Stromal cell of bone marrow (primary cell): ENCODE data around the gene GABARAP.
"Not testable (repeated sequence)": the region's sequence is repeated elsewhere in the genome, so short reads cannot be mapped to it uniquely, and the experiment has no call there.

Experiments
- DNase-seq: peaks from one replicate; pipeline ENCODE4 v3.0.0-alpha.2; 2012; ENCODE audit warnings: low read depth

GABARAP gene

DNA sequence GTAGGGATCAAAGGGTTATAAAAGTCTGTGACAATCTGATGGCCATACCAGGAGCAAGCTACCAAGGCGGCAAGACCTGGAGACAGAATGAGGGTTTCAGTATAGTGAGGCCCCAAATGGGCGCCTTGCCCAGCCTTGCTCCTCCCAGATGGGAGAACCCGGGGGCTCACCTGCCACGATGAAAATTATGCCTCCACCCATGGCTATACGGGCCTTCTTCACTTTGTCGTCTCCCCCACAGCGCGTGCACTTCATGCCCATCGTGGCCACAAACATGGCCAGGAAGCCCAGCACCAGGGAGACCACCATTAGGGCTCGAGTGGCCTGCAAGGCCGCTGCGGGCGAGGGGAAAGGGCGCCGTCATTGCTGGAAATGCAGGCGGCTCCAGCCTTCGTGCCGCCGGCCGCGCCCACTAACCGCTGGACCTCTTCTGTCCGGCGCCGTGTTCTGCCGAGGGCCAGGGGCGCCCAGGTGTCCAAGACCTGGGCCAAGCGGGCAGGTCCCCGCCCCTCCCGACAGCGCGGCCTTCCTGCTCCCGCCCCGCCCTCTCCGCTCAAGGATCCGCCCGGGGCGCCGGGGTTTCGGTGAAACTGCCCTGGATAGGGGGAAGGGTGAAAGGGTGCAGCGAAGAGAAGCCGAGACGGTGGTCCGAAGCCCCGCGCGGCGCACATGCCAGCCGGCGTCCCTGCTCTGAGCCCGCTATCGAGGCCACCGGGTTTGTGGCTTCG lies 18.6 kb upstream of the GABARAP start:
- DNase-seq: no peak

DNA sequence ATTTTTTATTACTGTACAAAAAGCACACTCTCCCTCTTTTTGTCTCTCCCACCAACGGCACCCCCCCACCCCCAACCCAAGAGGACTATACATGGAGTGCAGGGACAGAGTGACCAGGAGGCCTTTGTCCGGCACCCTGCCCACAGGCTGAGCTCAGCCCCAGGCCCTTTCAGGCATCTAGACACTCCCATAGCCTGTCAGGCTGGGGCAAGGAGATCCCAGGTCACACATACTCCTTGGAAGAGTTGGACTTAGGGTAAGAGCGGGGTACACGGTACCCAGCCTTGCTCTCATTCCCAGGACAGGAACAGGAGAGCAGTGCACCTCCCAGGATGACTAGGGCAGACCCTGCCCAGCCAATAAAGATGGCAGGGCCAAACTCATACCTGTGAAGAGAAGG lies 17.9 kb upstream of the GABARAP start:
- DNase-seq: no peak

DNA sequence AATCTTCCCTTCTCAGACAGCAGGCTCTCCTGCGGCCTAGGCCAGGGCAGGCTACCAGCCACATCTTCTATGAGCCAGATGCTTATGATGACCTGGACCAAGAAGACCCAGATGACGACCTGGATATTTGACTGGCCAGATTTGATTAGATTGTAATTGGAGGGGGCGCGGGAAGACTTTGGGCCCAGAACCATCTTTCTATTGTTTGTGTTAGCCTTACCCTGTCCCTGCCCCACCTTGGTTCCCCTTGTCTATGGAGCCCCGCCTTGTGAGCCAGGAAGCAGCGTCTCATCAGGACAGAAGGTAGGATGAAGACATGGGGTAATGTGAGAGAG lies 17.3 kb upstream of the GABARAP start:
- DNase-seq: no peak

DNA sequence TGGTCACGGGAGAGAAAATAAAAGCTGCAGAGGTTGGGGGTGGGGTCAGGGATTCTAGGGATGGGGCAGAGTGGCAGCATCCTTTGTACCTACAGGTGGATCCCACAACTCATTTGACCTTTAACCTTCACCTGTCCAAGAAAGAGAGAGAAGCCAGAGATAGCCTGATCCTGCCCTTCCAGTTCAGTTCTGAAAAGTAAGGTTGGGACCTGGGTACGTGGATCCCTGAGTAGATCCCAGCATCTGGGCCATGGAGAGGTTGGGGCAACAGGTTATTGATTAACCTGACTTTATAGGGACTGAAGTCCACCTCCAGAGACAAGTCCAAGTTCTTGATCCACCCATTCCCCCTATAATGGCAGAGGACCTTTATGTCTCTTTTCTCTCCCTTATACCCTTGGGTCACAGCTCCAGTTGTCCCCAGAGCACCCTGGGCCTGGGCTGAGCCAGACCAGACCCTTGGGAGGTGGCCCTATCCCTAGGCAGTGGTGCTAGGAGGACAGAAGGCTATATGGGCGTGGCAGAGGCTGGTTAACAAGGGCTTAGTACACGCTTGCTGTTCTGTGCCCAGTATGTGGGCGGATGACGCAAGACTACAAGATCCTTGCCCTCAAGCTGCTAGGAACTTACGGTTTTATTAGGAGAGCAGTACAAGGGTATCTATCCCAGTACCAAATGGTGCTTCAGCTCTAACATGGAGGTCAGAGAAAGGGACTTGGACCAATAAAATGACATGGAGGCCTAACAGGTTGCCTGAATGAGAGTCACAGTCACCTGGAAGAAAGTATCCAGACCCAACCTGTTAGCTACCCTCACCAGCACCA lies 16.7 kb upstream of the GABARAP start:
- no peak for DNase-seq

DNA sequence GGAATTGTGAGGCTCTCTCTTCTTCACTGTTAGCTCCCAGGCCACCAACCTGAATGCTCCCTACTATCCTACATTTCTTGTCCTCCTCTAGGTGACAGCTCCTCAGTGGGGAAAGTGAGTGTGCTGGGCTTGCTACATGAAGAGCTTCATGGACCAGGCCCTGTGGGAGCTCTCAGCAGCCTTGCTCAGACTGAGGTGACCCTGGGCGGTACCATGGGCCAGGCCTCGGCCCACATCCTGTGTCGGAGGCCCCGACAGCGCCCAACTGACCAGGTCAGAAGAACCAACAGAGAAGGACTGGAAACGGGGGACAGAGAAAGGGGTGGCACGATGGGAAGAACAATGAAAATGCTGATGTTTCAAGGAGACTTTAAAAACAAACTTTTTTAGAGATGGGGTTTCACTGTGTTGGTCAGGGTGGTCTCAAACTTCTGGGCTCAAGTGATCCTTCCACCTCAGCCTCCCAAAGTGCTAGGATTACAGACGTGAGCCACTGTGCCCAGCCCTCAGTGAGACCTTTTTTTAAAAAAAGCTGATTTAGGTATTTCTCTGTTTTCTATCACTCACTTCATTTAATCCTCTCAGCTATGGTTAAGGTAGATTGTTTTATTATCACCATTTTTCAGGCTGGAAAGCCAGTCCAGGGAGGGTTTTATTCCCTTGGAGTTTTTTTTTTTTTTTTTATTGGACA lies 14.7 kb upstream of the GABARAP start:
- DNase-seq: no peak

DNA sequence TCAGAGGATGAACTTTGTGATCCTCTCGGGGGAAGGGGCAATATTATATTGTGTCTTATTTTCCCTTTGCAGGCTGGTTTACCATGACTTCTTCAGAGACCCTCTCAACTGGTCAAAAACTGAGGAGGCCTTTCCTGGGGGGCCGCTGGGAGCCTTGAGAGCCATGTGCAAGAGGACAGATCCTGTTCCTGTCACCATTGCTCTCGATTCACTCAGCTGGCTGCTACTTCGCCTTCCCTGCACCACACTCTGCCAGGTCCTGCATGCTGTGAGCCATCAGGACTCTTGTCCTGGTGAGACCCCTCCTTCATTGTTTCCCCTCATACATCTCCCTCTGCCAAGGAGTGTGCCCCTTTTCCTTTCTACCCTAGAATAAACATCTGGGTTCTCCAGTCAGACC lies 12.3 kb upstream of the GABARAP start:
- DNase-seq: no peak

DNA sequence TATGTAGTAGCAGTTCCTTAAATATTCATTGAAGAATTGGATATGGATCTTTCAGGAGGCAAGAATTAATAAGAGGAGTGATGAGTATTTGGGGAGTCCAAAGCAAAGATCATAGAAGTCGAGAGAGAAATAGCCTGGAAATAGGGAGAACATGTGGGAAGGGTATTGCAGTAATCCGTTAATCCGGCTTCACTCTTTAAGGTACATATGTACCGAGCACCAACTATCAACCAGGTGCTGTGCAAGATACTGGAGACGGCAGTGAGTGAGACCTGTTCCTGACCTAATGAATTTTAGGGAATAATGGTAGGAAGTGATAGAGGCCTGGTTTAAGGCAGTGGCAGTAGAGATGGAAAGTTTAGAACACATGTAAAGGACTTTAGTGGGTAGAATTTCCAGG lies 10.8 kb upstream of the GABARAP start:
- no peak for DNase-seq

DNA sequence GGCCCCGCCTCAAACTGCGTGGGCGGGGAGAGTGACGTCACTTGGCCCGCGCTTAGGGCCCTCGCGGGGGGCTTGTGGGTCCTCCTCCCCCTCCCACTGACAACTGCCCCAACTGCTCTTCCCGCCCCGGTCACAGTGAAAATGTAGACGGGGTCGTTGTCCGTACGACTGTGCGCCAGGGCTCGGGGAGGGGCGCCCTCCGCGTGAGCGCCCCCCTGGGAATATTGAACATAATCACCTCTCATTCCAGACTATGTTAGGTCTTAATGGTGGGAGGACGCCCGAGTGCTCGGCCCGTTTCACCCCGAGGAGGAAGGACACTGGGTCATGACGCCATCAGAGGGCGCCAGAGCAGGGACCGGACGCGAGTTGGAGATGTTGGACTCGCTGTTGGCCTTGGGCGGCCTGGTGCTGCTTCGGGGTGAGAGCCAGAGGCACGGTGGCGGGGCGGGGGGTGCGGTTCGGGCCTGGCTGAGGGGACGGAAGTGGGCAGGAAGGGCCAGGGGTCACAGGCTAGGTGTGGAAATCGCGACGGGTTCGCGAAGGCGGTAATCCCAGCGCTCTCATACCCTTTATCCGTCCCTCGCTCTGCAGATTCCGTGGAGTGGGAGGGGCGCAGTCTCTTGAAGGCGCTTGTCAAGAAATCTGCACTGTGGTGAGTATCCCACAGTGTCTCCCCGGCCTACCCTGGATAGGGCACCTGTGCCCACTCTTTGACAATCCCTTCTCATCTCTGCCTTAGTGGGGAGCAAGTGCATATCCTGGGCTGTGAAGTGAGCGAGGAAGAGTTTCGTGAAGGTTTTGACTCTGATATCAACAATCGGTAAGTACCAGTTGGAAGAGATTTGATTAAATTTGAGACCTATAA lies 10.2 kb upstream of the GABARAP start, which contains the start of gene ELP5:
ELP5 (plus strand) TSS at position 40 of the 868 bp plus-strand sequence; CDS start at position 376, 336 bp downstream.
- peak; percentile 90 for DNase-seq

DNA sequence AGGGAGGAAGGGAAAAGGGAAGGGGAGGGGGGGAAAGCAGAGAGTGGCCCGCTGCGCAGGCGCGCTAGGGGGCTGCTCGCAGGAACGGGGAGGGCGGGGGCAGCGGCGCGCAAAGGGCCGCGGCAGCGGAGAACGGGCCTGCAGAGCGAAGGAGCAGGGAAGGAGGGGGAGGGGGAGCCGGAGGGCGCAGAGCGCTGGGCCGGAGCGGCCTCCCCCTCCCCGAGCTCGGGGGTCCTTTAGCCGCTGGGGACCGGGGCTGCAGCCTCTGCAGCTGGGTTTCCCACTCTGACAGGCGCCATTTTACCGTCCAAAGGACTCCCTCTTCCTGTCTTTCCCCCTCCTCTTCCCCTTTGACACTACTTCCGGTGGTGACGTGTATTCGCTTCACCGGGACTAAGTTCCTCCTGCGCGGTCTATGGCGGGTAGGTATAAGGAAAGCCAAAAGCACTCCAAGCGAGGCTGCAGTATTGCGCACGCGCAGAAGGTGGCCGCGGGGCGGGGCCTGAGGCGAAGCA lies 9.5 kb upstream of the GABARAP start, which contains the start of gene CTDNEP1:
CTDNEP1 (minus strand) TSS at position 74 of the 515 bp plus-strand sequence. CDS start 438 bp downstream, outside the sequence.
- DNase-seq: peak; percentile 99

DNA sequence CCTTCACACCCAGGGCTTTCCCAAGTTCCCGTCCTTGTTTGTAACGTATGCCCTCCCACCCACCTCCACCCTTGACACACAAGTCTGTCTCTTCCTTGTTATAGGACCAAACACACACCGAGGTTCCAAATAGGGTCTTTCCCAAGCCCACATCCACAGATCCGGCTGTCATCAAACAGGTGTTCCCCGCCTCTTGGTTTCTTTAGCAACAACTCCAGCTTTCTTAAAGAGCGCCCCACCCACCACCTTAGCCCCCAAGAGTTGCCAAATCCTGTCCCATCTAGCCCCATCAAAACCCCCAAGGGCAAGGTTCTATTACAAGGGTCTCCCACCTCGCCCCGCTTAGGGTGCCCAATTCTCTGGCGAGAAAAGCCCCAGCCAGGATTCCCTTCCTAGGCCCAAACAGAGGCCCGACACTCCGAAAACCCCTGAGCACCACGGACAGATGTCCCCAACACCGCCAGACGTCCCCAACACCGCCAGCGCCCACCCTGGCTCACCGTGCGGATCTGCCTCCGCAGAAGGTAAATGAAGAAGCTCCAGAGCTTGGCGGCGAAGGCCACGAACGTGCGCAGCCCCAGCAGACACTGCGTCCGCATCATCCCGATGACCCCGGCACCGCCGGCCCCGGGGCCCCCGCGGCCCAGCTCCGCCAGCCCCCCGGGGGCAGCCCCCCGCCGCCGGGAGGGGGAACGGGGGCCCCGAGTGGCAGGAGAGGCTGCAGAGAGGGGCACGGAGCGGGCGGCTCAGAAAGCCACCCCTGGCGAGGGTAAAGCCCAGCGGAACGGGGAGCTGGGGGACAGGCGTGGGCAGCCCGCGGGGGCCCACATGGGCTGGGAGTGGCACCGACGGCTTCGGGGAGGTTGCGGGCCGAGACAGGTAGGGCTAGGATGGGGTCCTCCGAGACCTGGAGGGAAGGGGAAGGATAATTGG lies 8.7 kb upstream of the GABARAP start:
- DNase-seq: no peak

DNA sequence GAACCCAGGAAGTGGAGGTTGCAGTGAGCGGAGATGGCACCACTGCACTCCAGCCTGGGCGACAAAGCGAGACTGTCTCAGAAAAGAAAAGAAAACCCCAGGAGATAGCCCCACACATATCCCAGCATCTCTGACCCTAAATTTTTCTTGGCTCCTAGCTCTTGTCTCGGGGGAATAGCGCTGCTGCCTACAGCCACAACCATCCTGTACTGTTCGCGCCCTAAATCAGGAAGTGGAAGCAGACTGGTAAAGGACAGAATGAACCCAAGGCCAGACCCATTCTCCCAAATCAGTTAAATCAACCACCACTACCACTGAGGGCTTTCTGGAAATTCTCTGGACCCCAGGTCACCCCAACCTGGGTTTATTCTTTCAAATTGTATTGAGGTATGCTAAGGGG lies 7.6 kb upstream of the GABARAP start:
- DNase-seq: no peak

DNA sequence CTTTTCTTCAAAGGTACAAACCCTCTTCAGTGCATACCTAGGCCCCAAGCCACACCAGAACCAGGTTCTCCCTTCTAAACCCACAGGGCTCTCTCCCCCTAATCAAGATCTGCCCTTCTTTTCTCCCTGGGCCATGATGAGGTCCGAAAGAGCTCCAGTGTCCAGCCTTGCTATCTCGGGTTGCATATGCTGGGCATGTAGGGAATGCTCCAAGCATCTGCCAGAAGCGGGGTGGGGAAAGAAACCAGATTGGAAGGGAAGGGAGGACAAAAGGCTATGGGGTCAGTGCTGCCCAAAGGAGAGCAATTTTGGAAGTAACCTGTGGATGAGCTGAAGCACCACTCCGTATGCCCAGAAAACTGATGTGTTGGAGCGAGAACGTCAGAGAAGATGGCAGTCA lies 7.0 kb upstream of the GABARAP start:
- DNase-seq: no peak

DNA sequence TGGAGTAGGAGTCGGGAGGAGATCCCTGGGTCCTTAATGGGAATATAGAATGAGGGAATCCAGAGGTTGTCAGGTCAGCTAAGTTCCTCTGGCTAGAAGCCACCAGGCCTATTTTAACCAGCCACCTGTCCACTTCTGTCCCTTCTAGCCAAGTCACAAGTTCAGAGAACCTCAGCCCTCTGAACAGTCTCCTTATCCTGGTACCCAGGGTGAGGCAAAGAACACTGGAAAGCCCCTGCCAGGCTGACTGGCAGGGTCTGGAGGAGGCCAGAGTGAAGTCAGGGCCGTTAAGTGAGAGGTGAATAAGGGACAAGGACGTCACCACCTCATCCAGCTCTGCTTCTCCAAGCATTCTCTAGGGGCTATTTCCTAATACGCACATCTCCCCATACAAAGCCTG lies 6.5 kb upstream of the GABARAP start:
- no peak for DNase-seq

DNA sequence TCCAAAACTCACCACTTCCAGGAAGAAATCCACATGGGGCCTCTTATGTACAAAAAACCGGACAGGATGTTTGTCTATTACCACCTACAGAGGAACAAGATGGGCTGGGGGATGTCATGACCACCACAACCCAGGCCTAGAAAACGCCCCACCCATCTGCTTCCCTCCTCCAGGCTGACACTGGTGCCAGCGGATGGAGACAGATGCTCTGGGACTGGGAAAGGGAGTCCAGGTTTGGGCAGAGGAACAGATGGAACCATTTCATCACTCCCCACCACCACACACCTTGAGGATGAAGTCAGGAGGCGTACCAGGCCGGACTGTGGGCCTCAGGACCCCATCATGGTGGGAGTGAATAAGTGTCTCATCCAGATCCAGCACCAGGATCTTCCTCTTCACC lies 4.5 kb upstream of the GABARAP start:
- DNase-seq: no peak

DNA sequence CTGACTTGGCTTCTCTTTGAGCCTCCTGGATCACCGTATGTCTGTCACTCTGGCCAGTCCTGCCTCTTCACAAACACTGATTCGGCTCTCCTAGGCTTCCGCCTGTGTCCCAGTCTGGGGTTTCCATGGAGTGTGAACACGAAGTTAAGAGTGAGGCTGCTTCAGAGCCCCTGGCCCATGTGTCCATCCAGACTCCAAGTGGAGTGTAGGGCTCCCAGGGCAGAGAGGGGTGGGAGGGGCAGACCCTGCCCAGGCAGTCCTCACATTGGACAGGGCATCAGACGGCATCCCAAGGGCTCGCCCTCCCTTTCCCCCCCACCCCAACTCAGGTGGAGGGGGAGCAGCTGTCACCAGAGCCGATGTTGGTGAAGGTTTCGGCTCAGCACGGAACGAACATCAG lies 1.6 kb upstream of the GABARAP start:
- not testable (repeated sequence) for DNase-seq

DNA sequence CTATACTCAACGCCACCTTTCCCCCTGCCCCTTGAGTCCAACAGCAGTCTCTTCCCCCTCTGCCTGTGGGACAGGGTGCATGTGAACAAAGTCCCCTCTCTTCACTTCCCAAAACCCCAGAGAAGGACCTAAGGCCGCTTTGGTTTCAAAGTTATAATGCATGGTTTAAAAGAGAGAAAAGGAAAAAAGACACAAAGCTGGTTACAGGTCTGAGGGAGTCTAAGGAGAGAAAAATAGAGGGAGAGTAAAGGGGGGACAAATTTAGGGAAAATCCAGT lies 1.1 kb upstream of the GABARAP start:
- DNase-seq: no peak

DNA sequence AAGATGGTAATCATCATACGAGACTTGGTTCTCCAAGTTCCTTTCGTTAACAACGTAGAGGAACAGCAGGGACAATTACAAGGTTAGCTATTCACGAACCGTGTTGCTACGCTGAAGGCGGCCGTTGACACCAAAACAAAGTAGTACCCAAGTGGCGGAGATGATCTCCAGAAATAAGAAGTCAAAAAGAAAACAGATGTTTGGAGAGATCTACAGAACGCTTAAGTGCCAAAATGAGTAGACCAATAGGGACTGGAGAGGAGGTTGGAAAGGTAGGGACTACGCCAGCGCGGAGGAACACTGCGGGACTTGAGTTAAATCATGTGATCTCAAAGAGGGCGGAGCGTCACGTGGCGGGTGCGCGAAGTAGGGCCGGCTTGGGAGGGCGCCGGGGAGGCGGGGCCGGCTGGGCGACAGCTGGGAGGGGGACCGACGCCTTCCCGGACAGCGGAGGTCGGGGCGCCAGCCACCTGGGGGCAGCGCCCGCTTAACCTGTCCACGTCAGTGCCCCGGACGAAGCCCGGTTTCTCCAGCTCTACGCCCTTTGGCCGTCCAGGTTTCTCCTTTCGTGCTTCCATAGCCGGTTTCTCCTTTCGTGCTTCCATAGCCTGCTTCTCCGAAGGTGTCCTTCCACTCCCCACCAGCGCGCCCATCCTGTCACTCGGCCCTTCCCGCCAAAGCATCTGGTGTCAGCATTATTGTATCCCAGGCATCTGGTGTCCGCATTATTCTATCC lies 636 bp upstream of the GABARAP start:
- DNase-seq: peak; percentile 90

DNA sequence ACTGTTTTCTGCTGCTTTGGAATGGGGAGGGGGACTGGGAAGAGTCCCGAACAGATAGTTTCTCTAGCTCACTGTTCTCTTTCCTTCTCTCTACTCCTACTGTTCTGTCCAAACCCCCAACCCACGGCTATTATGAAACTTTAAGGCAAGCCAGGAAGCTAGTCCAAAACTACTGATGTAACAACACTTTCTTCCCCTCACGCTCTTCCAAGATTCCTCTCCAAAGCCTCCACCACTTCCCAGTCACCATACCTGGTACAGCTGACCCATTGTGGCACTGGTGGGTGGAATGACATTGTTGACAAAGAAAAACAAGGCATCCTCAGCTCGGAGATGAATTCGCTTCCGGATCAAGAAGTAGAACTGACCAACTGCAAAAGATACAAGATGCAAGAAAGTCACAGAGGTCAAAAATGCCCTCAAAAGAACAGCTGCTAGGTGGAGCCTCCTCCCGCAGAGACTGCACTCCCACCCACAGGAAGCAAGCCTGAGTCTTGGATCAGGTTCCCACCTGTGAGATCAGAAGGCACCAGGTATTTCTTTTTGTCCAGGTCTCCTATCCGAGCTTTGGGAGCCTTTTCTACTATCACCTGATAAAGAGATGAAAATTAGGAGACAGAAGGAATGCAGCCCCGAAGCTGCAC lies 1.0 kb downstream of the GABARAP start:
- no peak for DNase-seq

DNA sequence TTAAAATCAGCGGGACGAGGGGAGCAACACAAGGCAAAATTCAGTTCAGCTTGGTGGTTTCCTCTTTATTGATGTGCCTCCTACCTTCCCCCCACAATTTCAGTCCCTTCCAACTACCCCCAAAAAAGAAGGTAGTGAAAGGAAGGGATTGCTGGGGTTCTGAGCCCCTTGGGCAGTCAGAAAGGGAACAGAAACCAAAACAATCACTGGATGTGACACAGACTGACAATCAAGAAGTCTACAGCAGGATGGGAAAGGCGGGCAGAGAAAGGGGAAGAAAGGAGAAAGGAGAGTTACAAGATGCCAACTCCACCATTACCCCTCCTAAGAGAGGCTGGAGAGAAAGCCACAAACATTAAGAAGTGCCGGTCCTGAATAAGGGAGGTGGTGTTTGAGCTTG lies 1.9 kb downstream of the GABARAP start:
- no peak for DNase-seq
